GM18505 (cell line): ENCODE results near the gene NXPH3.

ENCODE experiments used
- ATAC-seq: cut with Tn5 transposase; IDR thresholded peaks from one replicate; pipeline ENCODE4 v1.9.1; 2021; ENCODE audit not compliant: unreplicated experiment
- POLR2A ChIP-seq: IDR thresholded peaks from 4 replicates; pipeline ENCODE4 v1.6.1; 2011; ENCODE audit warnings: borderline replicate concordance; ENCODE audit not compliant: insufficient read depth, insufficient read length; ENCODE audit errors: extremely low read depth

The NXPH3 gene

DNA sequence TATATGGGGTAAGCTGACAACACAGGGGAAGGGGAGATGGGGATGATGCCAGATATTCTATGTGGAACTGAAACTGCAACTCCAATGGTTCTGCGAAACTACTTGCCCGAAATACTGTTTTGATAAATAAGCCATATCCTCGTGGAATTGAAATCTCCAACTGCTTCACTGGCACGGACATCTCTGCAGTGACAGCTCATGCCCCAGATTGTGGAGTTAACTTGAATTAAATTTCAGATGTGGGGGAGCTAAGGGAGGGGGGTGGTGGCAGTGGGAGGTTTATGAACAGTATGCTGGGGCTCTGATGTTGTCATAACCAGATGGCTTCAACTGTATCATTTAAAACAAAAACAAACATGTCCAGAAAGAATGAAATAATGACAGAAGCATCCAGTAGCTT is 21.8 kb downstream of the NXPH3 start:
- no peak for ATAC-seq
- TF ChIP-seq POLR2A = no peak

DNA sequence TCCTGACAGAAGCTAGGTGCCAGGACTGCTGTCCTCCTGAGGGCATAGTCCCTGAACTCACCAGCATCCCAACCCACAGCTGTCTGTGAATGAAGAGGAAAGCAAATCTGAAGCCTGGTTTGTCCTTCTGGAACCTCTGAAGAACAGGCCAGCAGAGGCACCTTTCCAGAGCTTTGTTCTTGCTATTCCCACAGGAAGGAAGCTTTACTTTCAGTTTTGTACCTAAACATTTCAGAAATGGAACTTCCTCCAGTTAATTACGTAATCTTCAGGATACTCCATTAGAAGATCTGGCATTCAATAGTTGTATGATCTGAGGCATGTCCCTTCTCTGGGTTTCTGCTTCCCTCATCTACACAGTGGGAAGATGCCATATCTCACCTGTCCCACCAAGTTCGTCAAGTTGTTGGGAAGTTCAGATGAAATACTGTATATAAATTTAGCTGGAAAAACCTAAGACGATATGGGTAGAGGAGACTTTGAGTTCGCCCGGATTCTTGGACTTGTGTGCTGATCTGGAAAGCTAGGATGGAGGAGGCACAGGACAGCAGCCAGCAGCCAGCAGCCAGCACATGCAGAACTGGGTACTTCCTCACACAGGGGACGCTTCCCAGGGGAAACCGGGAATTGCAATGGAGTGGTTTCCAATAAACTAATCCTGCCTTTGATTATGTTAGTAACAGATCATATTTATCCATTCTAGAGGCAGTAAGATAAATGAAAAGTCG is 22.4 kb downstream of the NXPH3 start:
- no peak for ATAC-seq
- TF ChIP-seq POLR2A = no peak

DNA sequence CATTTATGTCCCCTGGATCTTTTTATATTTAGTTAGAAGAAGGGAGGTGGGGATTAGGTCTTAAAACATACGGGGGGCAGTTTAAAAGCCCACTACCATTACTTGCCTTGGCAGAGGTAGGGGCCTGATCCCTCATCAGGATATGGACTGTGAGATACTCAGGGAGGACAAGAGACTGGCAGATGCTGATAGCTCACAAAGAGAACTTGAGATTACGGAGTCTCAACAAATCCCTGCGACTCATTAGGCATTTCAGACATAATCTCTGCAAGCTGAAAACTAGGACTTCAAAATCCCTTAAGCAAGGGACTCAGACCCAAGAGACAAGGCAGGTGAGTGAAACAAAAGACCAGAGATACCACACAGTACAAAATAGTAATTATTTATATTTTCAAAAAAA is 23.2 kb downstream of the NXPH3 start:
- no peak for ATAC-seq
- TF ChIP-seq POLR2A = no peak

DNA sequence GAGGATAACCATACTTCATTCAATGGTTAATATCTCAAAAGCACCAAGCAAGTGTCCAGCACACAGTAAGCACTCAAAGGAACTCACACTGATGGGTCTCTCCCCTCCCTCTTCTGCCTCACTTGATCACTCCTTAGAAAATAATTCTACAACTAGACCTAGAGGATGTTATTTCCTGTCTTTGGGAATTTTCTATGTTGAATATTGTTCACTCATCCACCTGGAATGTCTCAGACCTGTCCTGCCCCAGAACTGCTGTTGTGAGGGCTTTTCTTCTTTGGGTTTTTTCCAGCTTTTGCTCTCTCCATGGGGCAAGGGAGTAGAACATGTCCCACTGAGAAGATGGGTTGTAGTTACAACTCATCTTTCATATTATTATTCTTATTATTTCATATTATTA is 25.3 kb downstream of the NXPH3 start:
- ATAC-seq = no peak
- TF ChIP-seq POLR2A = no peak

DNA sequence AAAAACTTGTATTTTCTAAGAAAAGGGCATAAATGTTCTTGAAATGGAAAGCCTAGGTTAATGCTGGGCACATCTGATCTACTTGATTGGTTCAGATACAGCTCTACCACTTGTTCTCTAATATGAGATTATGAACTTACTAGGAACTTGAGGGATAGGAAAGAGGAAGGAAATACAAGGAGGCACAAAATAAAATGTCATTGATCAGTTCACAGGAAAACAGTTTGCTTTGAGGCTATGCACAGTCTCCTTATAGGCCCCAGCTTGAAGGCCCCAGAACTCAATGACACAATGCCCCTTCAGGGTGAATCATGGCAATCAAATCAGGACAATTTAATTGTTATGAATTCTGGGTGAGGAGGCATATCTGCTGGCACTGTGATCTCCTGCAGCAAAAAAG is 27.1 kb downstream of the NXPH3 start:
- no peak for TF ChIP-seq POLR2A
- ATAC-seq = no peak

DNA sequence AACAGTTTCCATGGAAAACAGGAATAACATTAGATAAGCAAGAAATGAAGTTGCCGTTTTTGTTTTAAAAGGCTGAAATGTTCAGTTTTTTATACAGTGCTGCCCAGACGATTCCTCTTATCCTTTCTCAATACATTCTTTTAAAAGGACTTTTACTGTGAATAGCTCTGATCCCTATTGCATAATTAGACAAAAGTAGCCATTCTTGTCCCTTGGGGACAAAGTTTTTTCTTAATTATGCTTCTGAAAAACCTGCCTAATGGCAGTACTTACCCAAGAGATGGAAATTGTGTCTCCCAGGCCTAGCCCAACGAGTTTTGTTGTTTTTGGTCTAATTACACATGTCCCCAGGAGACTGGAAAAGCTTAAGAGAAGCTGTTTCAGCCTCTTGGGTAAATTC is 27.6 kb downstream of the NXPH3 start:
- TF ChIP-seq POLR2A = no peak
- no peak for ATAC-seq

DNA sequence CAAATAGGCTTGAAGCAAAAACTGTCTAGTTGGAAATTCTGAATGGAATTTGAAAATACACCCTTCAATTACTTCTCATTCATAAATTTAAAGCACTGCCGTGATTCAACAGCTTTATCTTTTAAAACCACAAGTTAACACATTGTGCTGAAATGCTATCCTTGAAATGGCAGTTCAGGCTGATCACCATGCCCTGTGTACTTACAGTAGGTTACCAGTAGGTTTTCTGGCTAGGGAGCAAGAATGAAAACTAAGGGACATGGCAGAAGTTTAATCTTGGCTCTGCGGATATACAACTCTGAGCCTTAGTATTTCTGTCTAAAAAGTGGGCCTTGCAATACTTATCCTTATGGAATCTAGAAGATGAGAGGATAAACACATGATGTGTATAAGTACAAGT is 28.0 kb downstream of the NXPH3 start:
- ATAC-seq = no peak
- TF ChIP-seq POLR2A = no peak

DNA sequence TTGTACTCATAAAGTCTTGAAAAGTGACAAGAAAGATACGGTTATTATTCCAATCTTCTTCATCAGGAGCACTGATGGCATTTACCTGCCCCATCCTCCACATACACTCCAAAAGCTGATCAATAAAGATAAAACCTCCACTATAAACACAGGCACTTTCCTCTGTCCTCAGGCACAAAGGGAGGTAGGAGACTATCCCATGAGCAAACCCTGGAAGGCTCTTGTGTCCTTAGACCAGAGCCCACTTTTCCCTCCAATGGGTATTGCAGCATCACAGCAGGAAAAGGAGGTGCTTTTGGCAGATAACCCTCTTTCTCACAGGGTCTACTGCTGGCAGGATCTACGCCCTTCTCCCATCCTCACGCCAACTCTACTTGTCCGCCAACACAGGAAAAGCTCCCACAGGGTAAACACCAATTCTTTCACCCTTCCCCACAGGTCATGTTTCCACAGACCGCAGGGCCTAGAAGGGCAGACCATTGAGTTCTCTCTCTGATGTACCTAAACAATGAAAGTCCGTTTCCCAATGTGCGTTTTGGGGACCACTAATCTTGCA is 28.7 kb downstream of the NXPH3 start:
- no peak for ATAC-seq
- no peak for TF ChIP-seq POLR2A

DNA sequence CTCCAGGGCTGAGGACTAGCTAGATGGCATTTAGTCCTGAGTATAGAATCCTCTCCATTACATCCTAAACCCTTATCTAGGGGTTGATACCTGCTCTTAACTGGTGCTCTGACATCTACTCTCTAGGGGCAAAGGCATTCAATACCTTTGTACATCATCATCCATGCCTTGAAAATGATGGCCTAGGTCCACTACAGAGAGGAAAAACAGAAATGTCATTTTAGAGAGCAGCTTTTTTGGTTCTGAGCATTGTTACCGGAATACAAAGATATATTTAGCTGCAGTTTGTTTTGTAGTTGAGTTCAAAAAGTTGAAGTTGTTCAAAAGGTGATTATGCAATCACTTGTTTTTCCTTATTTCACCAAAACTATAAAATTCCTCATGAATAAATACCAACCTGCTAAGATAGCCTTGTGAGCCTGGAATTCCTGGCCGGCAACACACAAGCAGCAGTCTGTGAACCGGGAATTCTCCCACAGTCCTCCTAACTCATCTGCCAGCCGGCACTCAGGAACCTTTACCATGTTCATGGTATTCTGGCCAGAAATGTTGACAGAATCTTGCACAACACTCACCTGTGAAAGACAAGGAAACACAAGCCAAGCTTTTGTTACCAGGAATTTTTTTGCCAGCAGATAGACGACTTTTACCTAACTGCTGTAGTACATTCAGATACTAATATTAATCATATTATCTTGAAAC is 35.4 kb downstream of the NXPH3 start:
- ATAC-seq = no peak
- TF ChIP-seq POLR2A = no peak

DNA sequence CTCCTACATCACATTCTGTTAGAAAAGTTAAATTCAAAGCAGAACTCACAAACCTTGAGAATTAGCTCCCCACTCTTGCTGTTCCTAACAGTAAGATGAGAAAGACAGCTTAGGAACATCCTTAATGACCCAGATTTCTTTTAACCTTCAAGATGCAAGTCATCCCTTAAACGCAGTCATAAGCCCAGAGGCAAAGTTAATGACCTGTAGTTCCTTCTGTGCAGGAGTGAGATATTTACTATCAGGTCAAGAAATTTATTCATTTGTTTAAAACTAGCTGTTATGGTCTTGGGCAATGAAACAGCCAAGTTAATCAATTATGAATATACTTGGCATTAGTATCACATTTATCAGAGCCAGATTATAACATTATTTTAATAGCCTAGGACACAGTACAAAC is 37.1 kb downstream of the NXPH3 start:
- no peak for TF ChIP-seq POLR2A
- no peak for ATAC-seq

DNA sequence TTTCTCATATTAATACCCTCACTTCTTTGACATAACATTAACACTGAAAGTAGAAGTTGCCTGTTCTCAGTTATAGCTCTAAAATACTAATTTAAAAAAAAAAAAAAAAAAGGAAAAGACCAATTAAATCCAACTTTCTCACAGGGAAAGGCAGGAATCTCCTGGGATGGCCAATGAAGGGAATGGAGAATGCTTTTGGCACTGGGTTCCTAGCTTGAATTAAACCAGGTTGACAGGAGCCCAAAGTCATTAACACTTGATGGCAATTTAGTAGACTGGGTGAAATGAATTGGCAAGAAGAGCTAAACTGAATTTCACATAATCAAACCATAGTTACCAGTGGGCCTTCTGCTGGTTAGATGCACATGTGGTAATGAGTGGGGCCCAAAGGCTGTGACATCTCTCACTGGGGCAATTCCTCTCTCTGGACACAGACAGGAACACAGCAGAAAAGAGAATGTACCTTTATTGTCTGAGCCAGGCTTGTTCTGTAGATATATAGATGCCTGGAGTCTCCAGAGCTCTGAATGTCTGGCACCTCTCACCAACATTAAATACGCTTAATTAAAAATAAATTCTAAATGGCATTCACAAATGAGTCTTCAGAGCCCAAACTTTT is 37.6 kb downstream of the NXPH3 start:
- TF ChIP-seq POLR2A = no peak
- ATAC-seq = no peak

DNA sequence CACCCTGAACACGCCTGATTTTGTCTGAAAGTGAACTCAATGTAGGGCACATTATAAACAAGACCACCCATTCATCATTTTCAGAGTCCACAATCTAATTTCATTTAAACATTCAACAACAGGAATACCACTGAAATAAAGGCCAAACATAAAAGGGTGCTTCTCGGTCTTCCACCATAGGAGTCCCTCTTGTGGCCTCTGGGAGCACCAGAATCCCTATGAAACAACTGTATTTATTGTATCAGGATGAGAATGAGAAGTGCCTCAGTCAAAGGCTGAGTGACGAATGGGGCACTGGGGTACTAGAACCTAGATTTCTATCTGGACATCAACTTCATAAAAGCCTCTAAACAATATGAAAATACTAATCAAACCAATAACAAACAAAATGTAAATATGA is 40.4 kb downstream of the NXPH3 start:
- no peak for ATAC-seq
- no peak for TF ChIP-seq POLR2A

DNA sequence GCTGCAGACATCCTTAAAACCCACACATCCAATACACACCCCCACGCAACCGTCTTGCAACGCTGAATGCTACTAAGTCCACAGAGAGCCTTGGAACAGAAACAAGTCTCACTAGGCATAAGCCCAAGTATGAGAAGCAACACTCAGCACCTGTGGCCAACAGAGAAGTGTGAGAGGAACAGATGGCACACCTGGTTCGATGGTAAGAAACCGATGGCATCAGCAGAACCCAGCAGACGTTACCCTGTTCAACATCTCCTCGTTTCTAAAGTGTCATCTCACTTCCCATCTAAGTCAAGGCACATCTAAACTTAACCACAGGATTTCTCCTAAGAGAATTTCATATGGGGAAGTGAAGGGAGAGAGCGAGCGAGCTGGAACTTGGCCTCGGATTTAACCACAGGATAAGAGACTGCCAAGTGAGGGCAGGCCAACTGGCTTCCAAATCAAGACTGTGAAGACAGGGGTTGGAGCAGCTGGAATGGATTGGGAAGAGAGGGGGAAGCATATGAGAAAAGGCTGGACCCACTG is 41.0 kb downstream of the NXPH3 start:
- no peak for ATAC-seq
- TF ChIP-seq POLR2A = no peak

DNA sequence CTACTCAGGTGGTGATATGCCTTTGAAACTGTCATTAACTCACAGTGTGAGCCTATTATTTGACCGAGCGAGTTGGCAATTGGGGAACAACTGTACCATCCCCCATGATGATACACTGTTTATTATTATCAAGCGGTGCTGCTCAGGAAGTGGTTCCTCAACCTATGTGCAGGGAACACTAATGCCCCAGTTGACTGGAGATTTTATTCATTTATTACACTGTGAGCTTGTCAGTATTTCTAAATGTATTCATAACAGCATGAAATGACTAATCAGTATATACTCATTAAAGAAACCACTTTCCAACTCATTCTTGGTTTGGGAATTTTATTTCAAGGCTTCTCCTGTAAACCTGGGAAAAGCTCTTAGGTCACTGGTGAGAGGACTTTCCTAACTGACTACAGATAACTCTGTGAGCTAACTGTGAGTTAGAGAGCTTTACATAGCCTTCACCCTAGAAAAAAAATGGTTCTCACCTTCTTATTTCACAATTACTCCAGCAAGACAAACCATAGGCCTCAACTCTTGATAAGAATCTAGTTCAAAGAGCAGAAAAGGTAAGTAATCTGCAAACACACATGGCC is 42.4 kb downstream of the NXPH3 start:
- ATAC-seq = no peak
- no peak for TF ChIP-seq POLR2A

DNA sequence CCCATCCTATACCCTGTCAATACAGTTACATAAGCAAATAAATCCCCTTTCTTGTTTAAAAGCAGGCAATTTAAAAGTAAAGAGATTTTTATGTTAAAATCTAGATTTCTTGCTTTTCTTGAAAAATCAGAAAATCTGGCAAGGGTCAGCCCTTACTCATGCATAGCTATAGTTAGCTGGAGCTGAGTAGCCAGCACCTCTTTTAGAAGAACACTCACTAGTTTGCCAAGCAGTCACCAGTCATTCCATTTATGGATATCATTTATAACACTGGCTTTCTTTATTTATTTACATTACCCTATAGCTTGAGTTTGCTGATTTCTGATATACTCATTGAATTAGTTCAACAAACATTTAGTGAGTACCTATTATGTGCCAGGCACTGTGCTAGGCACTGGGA is 45.7 kb downstream of the NXPH3 start:
- ATAC-seq = no peak
- no peak for TF ChIP-seq POLR2A
